Activated CD4-positive, alpha-beta T cell treated with anti-CD3 and anti-CD28 coated beads, Interleukin-2, amount 10 ng/mL, durations not matched to agents 24 days and 14 days (primary cell): ENCODE measurements around the gene ADIRF. TPM values are rescaled to one million over a fixed set of nuclear protein-coding genes. Genes with fewer than 3 reads are reported as not detected.
A peak's percentile ranks its signal among the peaks of the same experiment; 100 is the strongest.
"Not testable (repeated sequence)": the region's sequence is repeated elsewhere in the genome, so short reads cannot be mapped to it uniquely, and the experiment has no call there.

Experiments used
- DNase-seq: peaks from one replicate; pipeline ENCODE4 v3.0.0; 2022
- H3K27ac Mint-ChIP-seq: one replicate; pipeline ENCODE4 v1.8.0; 2022; ENCODE audit warnings: mild to moderate bottlenecking, mixed read lengths
- H3K27me3 Mint-ChIP-seq: one replicate; pipeline ENCODE4 v1.8.0; 2022; ENCODE audit warnings: mixed read lengths
- H3K36me3 Mint-ChIP-seq: one replicate; pipeline ENCODE4 v1.8.0; 2022; ENCODE audit warnings: low read depth, mild to moderate bottlenecking, mixed read lengths
- H3K4me1 Mint-ChIP-seq: one replicate; pipeline ENCODE4 v1.8.0; 2021; ENCODE audit warnings: mixed read lengths
- H3K4me3 Mint-ChIP-seq: one replicate; pipeline ENCODE4 v1.8.0; 2022; ENCODE audit warnings: mild to moderate bottlenecking, moderate library complexity, mixed read lengths
- H3K9me3 Mint-ChIP-seq: one replicate; pipeline ENCODE4 v1.8.0; 2021; ENCODE audit warnings: mixed read lengths
- intact Hi-C: fragments of 100-400 bp; cut with micrococcal nuclease; formaldehyde crosslinking; loops from one replicate; pipeline ENCODE4 v1.15.1; 2023
- total RNA-seq: library from RNA; stranded (reverse); gene quantifications from 2 replicates; pipeline ENCODE4 v1.2.3, GENCODE V29; 2022

ADIRF gene
- total RNA-seq, 1 donor from 2014 or later = not detected

- intact Hi-C loops = no loop called here
- Mint-ChIP-seq H3K4me1 (peaks cover 2% of the 10 kb centered on the region), H3K9me3 (no peaks in the 10 kb centered on the region), H3K27ac (no peak overlapping the region), H3K4me3 (no peak overlapping the region), H3K27me3 (peaks cover 5% of the 10 kb centered on the region), H3K36me3 (no peaks in the 10 kb centered on the region)
- no peak for DNase-seq
These were observed 25.6 kb upstream of the ADIRF start for GRCh38 chr10:86942441-86943315.

GRCh38 chr10:86943316-86944030, 24.8 kb upstream of the ADIRF start:
- Mint-ChIP-seq H3K4me3 (no peak overlapping the region), H3K27me3 (peaks cover 8% of the 10 kb centered on the region), H3K4me1 (peaks cover 2% of the 10 kb centered on the region), H3K27ac (no peak overlapping the region), H3K36me3 (no peaks in the 10 kb centered on the region), H3K9me3 (no peaks in the 10 kb centered on the region)
- intact Hi-C loops = no loop called here
- DNase-seq = no peak

GRCh38 chr10:86944031-86944419, 24.3 kb upstream of the ADIRF start:
- Mint-ChIP-seq H3K4me1 (peaks cover 2% of the 10 kb centered on the region), H3K27ac (no peak overlapping the region), H3K4me3 (no peak overlapping the region), H3K36me3 (no peaks in the 10 kb centered on the region), H3K9me3 (no peaks in the 10 kb centered on the region), H3K27me3 (peaks cover 8% of the 10 kb centered on the region)
- intact Hi-C loops = no loop called here
- DNase-seq = no peak

- no peak for DNase-seq
- Mint-ChIP-seq H3K27me3 (peaks cover 8% of the 10 kb centered on the region), H3K36me3 (no peaks in the 10 kb centered on the region), H3K4me3 (no peak overlapping the region), H3K27ac (no peak overlapping the region), H3K4me1 (peaks cover 1% of the 10 kb centered on the region), H3K9me3 (no peaks in the 10 kb centered on the region)
- intact Hi-C loops = no loop called here
These were observed 23.8 kb upstream of the ADIRF start for GRCh38 chr10:86944471-86944870.

GRCh38 chr10:86944907-86945306, 23.4 kb upstream of the ADIRF start:
- intact Hi-C loops = no loop called here

GRCh38 chr10:86945361-86946212, 22.7 kb upstream of the ADIRF start:
- Mint-ChIP-seq H3K36me3 (no peaks in the 10 kb centered on the region), H3K27ac (no peak overlapping the region), H3K4me1 (peaks cover 4% of the 10 kb centered on the region), H3K9me3 (no peaks in the 10 kb centered on the region), H3K27me3 (peaks cover 8% of the 10 kb centered on the region), H3K4me3 (no peak overlapping the region)
- DNase-seq = no peak
- intact Hi-C loops = no loop called here

More at GRCh38 chr10:86944907-86945306, 23.4 kb upstream of the ADIRF start:
- H3K4me3 Mint-ChIP-seq = no peak overlapping the region
- H3K27ac Mint-ChIP-seq = no peak overlapping the region
- no peak for DNase-seq
- no peaks in the 10 kb centered on the region for H3K9me3 Mint-ChIP-seq
- H3K27me3 Mint-ChIP-seq = peaks cover 8% of the 10 kb centered on the region
- no peaks in the 10 kb centered on the region for H3K4me1 Mint-ChIP-seq
- no peaks in the 10 kb centered on the region for H3K36me3 Mint-ChIP-seq

- Mint-ChIP-seq H3K27me3 (peaks cover 8% of the 10 kb centered on the region), H3K36me3 (no peaks in the 10 kb centered on the region), H3K27ac (no peak overlapping the region), H3K9me3 (no peaks in the 10 kb centered on the region), H3K4me1 (peaks cover 5% of the 10 kb centered on the region), H3K4me3 (no peak overlapping the region)
- intact Hi-C loops = no loop called here
- no peak for DNase-seq
These were observed 21.8 kb upstream of the ADIRF start for GRCh38 chr10:86946213-86947155.

GRCh38 chr10:86947806-86948205, 20.5 kb upstream of the ADIRF start:
- H3K4me3 Mint-ChIP-seq, H3K36me3 Mint-ChIP-seq, H3K4me1 Mint-ChIP-seq, H3K27ac Mint-ChIP-seq, intact Hi-C loops, DNase-seq, H3K27me3 Mint-ChIP-seq: not testable (repeated sequence)
- H3K9me3 Mint-ChIP-seq = peaks cover 11% of the 10 kb centered on the region

GRCh38 chr10:86950349-86950748, 17.9 kb upstream of the ADIRF start:
- Mint-ChIP-seq H3K27me3 (peaks cover 8% of the 10 kb centered on the region), H3K27ac (peak overlapping the region; percentile 51), H3K4me3 (peak overlapping the region; percentile 42), H3K9me3 (peaks cover 11% of the 10 kb centered on the region), H3K36me3 (peaks cover 3% of the 10 kb centered on the region), H3K4me1 (peaks cover 5% of the 10 kb centered on the region)
- DNase-seq = peak; percentile 66
- intact Hi-C loops = no loop called here

GRCh38 chr10:86951184-86951761, 17.0 kb upstream of the ADIRF start:
- no peak overlapping the region for H3K4me3 Mint-ChIP-seq
- no peak for DNase-seq
- no peak overlapping the region for H3K27ac Mint-ChIP-seq
- H3K9me3 Mint-ChIP-seq = peaks cover 11% of the 10 kb centered on the region
- peaks cover 5% of the 10 kb centered on the region for H3K4me1 Mint-ChIP-seq
- H3K36me3 Mint-ChIP-seq = peaks cover 3% of the 10 kb centered on the region
- H3K27me3 Mint-ChIP-seq = peaks cover 8% of the 10 kb centered on the region
- intact Hi-C loops = no loop called here

GRCh38 chr10:86952106-86952505, 16.2 kb upstream of the ADIRF start:
- no peak overlapping the region for H3K27ac Mint-ChIP-seq
- peaks cover 3% of the 10 kb centered on the region for H3K36me3 Mint-ChIP-seq
- intact Hi-C loops = no loop called here
- no peak for DNase-seq
- peaks cover 4% of the 10 kb centered on the region for H3K27me3 Mint-ChIP-seq
- H3K9me3 Mint-ChIP-seq = peaks cover 11% of the 10 kb centered on the region
- H3K4me1 Mint-ChIP-seq = peaks cover 5% of the 10 kb centered on the region
- no peak overlapping the region for H3K4me3 Mint-ChIP-seq

- H3K27me3 Mint-ChIP-seq, H3K27ac Mint-ChIP-seq, DNase-seq, intact Hi-C loops, H3K4me1 Mint-ChIP-seq, H3K36me3 Mint-ChIP-seq, H3K4me3 Mint-ChIP-seq: not testable (repeated sequence)
- H3K9me3 Mint-ChIP-seq = peaks cover 11% of the 10 kb centered on the region
These were observed 15.6 kb upstream of the ADIRF start for GRCh38 chr10:86952697-86953096.
